Activated T-cell treated with anti-CD3 and anti-CD28 coated beads, Interleukin-2, amount 50 U/mL, for 72 hours (primary cell): ENCODE measurements around the gene MAN2C1. TPM values are rescaled to one million over a fixed set of nuclear protein-coding genes. Genes with fewer than 3 reads are reported as not detected.
"Not testable (repeated sequence)": the region's sequence is repeated elsewhere in the genome, so short reads cannot be mapped to it uniquely, and the experiment has no call there.

Source experiments
- ATAC-seq, 2 donors: fragments of 150-1000 bp; cut with Tn5 transposase; replicated peaks in 1 of 2; 2 replicates each; pipeline ENCODE4 v1.10.0; 2021; ENCODE audit warnings: moderate library complexity in 2 of 2, mild to moderate bottlenecking in 1 of 2
- DNase-seq, 2 donors: peaks; one replicate each; pipeline ENCODE4 v3.0.0; 2021 to 2022; ENCODE audit warnings: mixed read lengths in 1 of 2
- H3K27ac Mint-ChIP-seq: one replicate; pipeline ENCODE4 v1.8.0; 2022; ENCODE audit warnings: mild to moderate bottlenecking, moderate library complexity, mixed read lengths
- H3K27me3 Mint-ChIP-seq: one replicate; pipeline ENCODE4 v1.8.0; 2022; ENCODE audit warnings: low read depth, mixed read lengths
- H3K36me3 Mint-ChIP-seq, 2 donors: one replicate each; pipeline ENCODE4 v1.8.0; 2022; ENCODE audit warnings: mixed read lengths in 2 of 2, mild to moderate bottlenecking in 1 of 2; ENCODE audit not compliant: insufficient read depth in 2 of 2
- H3K4me1 Mint-ChIP-seq: one replicate; pipeline ENCODE4 v1.8.0; 2022; ENCODE audit warnings: low read depth, mixed read lengths
- H3K4me3 Mint-ChIP-seq, 2 donors: one replicate each; pipeline ENCODE4 v1.8.0; 2022; ENCODE audit warnings: mild to moderate bottlenecking in 2 of 2, mixed read lengths in 2 of 2, moderate library complexity in 2 of 2
- H3K9me3 Mint-ChIP-seq, 2 donors: one replicate each; pipeline ENCODE4 v1.8.0; 2022; ENCODE audit warnings: mixed read lengths in 2 of 2
- total RNA-seq, 2 donors: library from RNA; stranded (reverse); gene quantifications; one replicate each; pipeline ENCODE4 v1.2.3, GENCODE V29; 2022

Gene MAN2C1
- total RNA-seq, 2 donors from 2014 or later: 106 to 120 TPM

DNA sequence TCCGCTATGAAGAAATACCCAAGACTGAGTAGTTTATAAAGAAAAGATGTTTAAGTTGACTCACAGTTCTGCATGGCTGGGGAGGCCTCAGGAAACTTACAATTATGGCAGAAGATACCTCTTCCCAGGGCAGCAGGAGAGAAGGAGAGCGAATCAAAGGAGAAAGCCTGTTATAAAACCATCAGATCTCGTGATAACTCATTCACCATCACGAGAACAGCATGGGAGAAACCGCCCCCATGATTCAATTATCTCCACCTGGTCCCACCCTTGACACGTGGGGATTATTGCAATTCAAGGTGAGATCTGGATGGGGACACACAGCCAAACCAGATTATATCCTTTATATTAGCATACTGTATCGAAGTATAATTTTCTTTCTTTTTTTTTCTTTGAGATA is 36.3 kb downstream of the MAN2C1 start:
- DNase-seq, H3K9me3 Mint-ChIP-seq, H3K36me3 Mint-ChIP-seq, H3K4me3 Mint-ChIP-seq, H3K27me3 Mint-ChIP-seq, ATAC-seq, H3K27ac Mint-ChIP-seq: not testable (repeated sequence)
- peaks cover 20% of the 10 kb centered on the region for H3K4me1 Mint-ChIP-seq

DNA sequence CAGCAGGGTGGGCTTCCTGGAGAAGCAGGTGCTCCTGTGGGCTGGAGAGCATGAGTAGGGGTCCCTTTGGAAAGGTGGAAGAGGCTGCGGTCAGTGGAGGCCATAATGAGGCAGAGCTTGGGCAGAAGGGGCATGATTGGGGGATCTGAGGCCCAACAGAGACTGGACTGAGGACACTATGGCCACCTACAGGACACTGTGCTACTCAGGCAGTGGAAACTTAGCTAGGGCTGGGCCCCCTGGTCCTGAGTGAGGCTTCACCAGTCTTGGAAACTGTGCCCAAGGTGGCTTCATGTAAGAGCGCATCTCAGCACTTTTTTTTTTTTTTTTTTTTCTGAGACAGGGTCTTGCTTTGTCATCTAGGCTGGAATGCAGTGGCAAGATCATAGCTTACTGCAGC is 38.8 kb downstream of the MAN2C1 start:
- no peak overlapping the region for H3K4me3 Mint-ChIP-seq
- peaks cover 6% of the 10 kb centered on the region for H3K27me3 Mint-ChIP-seq
- no peaks in the 10 kb centered on the region for H3K9me3 Mint-ChIP-seq
- H3K4me1 Mint-ChIP-seq: no peaks in the 10 kb centered on the region
- ATAC-seq: no peak
- DNase-seq: no peak
- no peaks in the 10 kb centered on the region for H3K36me3 Mint-ChIP-seq
- H3K27ac Mint-ChIP-seq: no peak overlapping the region

DNA sequence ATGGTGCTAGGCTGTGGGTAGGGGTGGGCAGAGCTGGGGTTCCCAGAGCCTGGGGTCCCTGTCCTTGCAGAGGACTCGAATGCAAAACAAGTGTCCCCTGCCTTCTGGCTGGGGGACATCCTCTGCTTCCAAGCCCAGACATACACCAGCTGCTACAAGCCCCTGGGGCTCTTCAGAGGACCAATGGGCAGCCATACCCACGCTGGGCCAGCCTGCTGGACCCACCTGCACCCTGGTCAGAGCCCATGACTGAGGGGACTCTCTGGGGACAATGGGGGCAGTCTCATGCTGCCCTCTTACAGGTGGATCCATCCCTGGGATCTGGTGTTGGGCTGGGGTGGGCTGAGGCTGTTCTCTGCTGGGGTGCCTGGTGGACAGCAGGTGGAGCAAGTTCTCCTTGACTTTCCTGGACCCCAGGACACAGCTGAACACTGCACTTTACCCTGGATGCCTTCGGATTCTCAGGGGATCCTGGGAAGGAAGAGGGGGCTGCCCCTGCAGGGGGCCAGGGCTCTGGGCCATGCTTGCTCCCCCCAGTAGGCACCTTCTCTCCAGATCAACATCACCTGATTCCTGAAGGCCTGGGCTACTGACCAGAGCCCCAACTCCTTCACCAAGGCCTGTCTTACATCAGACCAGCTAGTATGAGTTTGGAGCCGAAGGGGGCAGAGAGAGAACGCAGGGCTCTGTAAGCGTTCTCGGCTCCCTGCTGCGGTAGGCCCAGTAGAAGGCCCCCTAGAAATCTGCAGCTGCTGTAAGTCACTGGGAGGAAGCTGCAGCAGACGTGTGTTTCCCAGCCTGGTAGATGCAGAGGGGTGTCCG is 39.7 kb downstream of the MAN2C1 start:
- Mint-ChIP-seq H3K27me3 (peaks cover 6% of the 10 kb centered on the region), H3K4me1 (no peaks in the 10 kb centered on the region), H3K4me3 (no peak overlapping the region), H3K36me3 (no peaks in the 10 kb centered on the region), H3K9me3 (no peaks in the 10 kb centered on the region), H3K27ac (no peak overlapping the region)
- no peak for ATAC-seq
- DNase-seq: no peak

DNA sequence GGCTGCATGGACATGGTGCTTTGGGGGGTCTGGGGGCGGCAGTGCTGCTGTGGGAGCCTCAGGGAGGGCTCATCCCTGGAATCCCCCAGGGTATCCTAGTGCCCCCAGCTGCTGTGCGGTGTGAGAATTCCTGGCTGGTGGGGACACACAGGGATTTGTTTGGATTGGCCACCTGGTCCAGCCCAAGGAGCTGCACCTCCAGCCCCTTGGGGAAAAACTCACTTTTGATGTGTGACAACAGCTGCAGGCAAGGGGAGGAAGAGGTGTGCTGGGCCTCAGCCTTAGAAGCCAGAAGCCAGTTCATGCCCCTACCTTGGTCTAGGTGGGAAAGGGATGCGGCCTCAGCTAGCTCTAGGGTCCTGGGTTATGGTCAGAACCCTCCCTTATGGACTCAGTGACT is 40.9 kb downstream of the MAN2C1 start:
- ATAC-seq (no peak), DNase-seq (no peak)
- Mint-ChIP-seq H3K36me3 (no peaks in the 10 kb centered on the region), H3K4me3 (no peak overlapping the region), H3K4me1 (no peaks in the 10 kb centered on the region), H3K27me3 (peaks cover 6% of the 10 kb centered on the region), H3K9me3 (no peaks in the 10 kb centered on the region), H3K27ac (no peak overlapping the region)

DNA sequence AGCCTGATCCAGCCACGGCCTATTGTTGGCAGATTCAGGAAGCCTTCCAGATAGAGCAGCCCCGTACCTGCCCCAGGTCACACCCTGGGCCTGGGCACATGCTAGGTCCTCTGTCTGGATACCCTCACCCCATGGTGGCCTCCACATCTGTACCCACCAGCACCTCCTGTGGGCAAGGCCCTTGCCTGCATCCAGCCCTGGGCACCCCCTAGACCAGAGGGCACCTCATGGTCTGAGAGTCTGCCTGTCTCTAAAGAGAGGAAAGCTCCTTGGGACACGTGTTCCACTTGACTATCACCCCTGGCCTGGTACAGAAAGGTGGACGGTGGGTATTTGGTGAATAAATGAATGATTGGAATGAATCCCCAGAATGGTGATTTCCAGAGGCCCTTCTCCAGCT is 41.4 kb downstream of the MAN2C1 start:
- no peaks in the 10 kb centered on the region for H3K36me3 Mint-ChIP-seq
- no peak for DNase-seq
- H3K27me3 Mint-ChIP-seq: peaks cover 3% of the 10 kb centered on the region
- no peak overlapping the region for H3K27ac Mint-ChIP-seq
- no peaks in the 10 kb centered on the region for H3K9me3 Mint-ChIP-seq
- no peak overlapping the region for H3K4me3 Mint-ChIP-seq
- H3K4me1 Mint-ChIP-seq: no peaks in the 10 kb centered on the region
- ATAC-seq: no peak

DNA sequence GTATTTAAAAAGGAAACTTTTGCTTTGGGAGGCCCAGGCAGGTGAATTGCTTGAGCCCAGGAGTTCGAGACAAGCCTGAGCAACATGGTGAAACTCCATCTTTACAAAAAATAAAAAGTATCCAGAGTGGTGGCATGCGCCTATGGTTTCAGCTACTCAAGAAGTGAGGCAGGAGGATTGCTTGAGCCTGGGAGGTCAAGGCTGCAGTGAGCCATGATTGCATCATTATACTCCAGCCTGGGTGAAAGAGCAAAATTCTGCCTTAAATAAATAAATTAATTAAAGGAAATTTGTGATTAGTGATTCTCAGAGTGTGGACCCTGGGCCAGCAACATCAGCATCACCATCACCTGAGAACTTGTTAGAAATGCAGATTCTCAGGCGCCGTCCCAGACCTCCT is 42.5 kb downstream of the MAN2C1 start:
- DNase-seq: no peak
- no peaks in the 10 kb centered on the region for H3K27me3 Mint-ChIP-seq
- H3K4me1 Mint-ChIP-seq: no peaks in the 10 kb centered on the region
- no peak for ATAC-seq
- H3K36me3 Mint-ChIP-seq: no peaks in the 10 kb centered on the region
- no peak overlapping the region for H3K27ac Mint-ChIP-seq
- no peaks in the 10 kb centered on the region for H3K9me3 Mint-ChIP-seq
- no peak overlapping the region for H3K4me3 Mint-ChIP-seq

DNA sequence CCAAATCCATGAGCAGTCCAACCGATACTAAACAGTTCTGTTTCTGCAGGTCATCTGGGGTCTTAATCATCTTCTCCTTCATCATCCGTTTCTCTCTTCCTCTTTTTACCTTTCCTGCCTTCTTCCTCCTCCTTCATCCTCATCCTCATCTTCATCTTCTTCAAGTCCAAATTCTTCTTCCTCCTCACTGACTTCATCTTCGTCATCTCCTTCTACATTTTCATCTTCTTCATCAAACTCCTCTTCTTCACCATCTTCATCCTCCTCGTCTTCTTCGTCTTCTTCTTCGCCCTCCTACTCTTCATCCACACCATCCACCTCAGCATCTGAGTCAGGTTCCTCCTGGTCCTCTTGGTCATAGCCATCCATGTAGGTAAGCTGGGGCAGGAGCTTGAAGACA is 46.7 kb downstream of the MAN2C1 start:
- no peak overlapping the region for H3K27ac Mint-ChIP-seq
- DNase-seq: no peak

DNA sequence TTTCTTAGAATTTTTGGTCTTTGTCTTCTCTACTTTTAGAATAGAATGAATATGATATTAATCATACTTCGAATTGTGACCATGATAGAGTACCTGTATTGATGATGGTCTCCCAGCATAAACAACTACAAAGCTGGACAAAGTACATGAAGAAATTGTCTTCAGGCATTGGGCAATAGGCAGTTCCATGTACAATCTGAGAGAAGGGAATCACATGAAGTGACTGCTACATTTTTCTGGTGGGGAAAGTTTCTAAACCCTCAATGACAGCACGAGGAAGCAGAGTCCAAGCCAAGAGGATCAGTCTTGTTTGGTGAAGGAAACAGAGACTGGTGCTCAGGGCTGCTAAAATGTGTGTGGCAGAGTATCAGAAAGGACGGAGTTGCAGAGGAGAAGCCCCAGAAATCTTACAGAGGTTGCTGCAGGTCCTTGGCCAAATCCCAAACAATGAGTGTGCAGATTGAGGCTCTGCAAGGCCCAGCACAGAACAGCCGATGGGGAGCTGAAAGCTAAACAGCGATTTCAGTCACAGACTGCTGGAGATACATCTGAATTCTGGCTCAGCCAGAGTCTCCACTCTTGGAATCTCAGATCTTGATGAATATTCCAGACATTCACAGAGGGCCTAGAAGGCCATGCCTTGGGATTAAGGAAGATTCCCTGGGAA is 49.0 kb downstream of the MAN2C1 start:
- H3K4me1 Mint-ChIP-seq, H3K4me3 Mint-ChIP-seq, DNase-seq, H3K27ac Mint-ChIP-seq, ATAC-seq, H3K9me3 Mint-ChIP-seq, H3K27me3 Mint-ChIP-seq, H3K36me3 Mint-ChIP-seq: not testable (repeated sequence)

More for the DNA sequence above, 46.7 kb downstream of the MAN2C1 start:
- H3K36me3 Mint-ChIP-seq: no peaks in the 10 kb centered on the region
- no peaks in the 10 kb centered on the region for H3K9me3 Mint-ChIP-seq
- ATAC-seq: no peak
- H3K4me3 Mint-ChIP-seq: no peak overlapping the region
- no peaks in the 10 kb centered on the region for H3K27me3 Mint-ChIP-seq
- H3K4me1 Mint-ChIP-seq: no peaks in the 10 kb centered on the region

DNA sequence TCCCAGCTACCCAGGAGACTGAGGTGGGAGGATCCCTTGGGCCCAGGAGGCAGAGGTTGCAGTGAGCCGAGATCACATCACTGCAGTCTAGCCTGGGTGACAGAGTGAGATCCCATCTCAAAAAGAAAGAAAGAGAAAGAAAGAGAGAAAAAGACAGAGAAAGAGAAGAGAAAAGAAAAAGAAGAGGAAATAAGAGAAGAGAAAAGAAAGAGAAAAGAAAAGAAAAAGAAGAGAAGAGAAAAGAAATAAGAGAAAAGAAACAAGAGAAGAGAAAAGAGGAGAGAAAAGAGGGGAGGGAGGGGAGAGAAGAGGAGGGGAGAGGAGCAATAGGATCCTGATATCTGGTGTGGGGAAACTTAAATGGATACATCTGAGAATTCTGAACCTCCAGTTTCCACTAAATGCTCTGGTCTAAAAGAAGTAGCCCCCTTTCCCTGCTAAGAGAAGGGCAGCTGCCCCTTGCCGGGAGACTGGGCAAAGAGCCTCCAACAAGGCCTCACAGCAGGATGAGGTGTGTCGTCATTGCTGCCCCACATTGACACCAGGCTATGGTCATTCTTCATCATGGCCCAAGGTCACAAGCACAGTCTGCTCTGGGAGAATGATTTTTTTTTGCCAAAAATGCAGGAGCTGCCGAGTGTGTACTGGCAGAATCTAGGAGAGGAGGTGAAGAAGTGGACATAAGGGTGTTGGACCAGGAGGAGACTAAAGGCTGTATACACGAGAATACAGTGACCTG is 53.7 kb downstream of the MAN2C1 start:
- Mint-ChIP-seq H3K4me3 (no peak overlapping the region), H3K36me3 (no peaks in the 10 kb centered on the region), H3K27ac (no peak overlapping the region), H3K27me3 (no peaks in the 10 kb centered on the region), H3K4me1 (peaks cover 8% of the 10 kb centered on the region), H3K9me3 (no peaks in the 10 kb centered on the region)
- DNase-seq (no peak), ATAC-seq (no peak)

DNA sequence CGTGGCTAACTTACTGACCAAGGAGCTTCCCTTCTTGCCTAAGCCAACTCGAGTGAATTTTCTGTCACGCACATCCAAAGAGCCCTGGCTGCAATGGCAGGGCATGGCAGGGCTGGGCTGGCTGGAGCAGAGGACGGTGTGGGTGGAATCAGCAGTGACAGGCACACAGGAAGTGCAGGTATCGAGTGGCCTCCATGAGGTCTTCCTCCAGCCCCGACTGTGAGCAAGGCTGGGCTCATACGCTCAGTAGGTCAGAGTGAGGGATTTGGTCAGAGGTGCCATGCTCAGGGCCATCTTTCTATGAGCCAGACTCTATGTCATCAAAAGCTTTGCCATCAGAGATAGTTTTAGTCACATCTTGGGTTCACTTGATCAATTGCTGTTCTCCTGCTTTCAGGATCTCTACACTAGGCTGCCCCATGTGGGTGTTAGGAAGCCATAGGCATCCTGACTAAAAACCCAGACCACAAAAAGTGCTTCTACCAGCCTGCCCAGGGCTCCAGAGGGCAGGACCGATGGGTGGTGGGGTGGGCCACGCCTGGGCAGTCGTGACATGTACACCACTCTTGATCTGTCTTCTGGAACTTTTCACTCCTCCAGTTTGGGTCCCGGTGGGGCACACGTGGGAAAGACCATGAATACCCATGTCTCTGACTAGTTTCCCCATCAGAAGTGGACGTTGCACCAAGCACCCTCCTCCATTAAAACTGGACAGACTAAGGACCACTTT is 55.1 kb downstream of the MAN2C1 start:
- Mint-ChIP-seq H3K4me1 (peaks cover 8% of the 10 kb centered on the region), H3K4me3 (no peak overlapping the region), H3K36me3 (no peaks in the 10 kb centered on the region), H3K27me3 (peaks cover 4% of the 10 kb centered on the region), H3K27ac (no peak overlapping the region), H3K9me3 (no peaks in the 10 kb centered on the region)
- no peak for DNase-seq
- peak in 1 of 2 donors; percentile 53 for ATAC-seq

DNA sequence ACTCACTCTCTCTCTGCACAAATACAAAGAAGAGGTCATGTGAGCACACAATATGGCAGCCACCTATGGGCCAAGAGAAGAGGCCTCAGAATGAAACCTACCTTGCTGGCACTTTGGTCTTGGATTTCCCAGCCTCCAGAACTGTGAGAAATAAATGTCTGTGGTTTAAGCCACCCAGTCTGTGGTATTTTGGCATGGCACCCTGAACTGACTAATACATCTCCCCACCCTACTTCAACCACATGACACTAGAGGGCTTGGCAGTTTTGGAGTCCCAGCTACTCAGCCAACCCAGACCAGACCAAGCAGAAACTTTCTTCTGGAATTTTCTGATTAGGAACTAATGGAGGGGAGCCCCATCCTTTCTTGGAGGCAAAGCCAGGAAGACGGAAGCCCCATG is 55.9 kb downstream of the MAN2C1 start:
- not testable (repeated sequence) for ATAC-seq, H3K27ac Mint-ChIP-seq, H3K4me1 Mint-ChIP-seq, H3K4me3 Mint-ChIP-seq, H3K36me3 Mint-ChIP-seq, H3K27me3 Mint-ChIP-seq, H3K9me3 Mint-ChIP-seq
- peak in 1 of 2 donors; percentile 15 for DNase-seq

DNA sequence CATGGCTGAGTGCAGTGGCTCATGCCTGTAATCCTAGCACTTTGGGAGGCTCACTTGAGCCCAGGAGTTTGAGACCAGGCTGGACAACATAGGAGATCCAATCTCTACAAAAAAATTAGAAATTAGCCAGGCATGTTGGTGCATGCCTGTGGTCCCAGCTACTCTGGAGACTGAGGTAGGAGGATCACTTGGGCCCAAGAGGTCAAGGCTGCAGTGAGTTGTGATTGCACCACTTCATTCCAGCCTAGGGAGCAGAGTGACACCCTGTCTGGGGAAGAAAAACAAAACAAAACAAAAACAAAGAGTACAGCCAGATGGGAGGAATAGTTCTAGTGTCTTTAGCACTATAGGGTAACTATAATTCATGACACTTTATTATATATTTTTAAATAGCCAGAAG is 58.7 kb downstream of the MAN2C1 start:
- no peak overlapping the region for H3K27ac Mint-ChIP-seq
- ATAC-seq (no peak), DNase-seq (no peak)
- H3K9me3 Mint-ChIP-seq: no peaks in the 10 kb centered on the region
- peaks cover 8% of the 10 kb centered on the region for H3K4me1 Mint-ChIP-seq
- peaks cover 21% of the 10 kb centered on the region for H3K27me3 Mint-ChIP-seq
- no peaks in the 10 kb centered on the region for H3K36me3 Mint-ChIP-seq
- H3K4me3 Mint-ChIP-seq: no peak overlapping the region
